GM15510 (cell line): ENCODE results near the gene BLTP1.

Experiments used
- POLR2A ChIP-seq: IDR thresholded peaks from 3 replicates; pipeline ENCODE4 v1.6.1; 2011; ENCODE audit warnings: borderline replicate concordance; ENCODE audit not compliant: insufficient read length; ENCODE audit errors: extremely low read depth

The BLTP1 gene

DNA sequence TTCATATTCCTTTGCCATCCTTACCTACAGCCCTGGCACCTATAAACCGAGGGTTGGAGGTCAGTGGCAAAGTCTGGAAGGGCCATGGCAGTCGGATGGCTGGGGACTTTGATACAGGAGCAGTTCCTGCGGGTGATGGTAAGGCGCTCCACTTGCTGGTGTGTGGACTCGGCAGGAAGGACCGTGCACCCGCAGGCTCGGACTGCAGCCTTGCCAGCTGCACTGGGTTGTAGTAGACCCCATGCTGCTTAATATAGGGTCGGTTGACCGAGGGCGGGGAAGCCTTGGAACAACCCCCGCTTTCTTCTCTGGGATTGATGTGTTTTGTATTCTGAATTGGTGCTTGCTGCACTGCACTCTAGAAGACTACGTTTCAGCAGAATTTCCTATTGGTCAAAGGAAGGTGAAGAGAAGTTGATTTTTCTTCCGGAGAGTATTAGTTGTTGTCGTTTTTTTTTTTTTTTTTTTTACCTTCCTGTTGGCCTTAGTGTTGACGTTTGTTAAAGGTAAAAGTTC lies 638 bp downstream of the BLTP1 start:
- TF ChIP-seq POLR2A: no peak

DNA sequence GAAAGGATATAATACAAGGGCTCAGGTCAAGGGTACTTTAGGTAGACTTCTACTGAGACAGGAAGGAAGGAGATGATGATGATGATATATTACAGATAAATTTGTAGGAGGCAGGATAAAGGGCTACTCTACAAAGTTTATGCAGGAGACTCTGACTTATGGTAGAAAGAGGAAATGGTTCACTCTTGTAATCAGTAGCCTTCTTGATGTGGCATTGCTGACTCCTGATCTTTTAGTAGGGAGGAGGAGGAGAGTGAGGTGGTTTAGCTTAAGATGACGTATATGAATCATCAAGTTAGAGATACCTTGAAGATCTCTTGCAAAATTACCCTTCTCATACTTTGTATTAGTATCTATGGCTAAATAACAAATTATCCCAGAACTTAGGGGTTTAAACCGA lies 4.7 kb downstream of the BLTP1 start:
- no peak for TF ChIP-seq POLR2A

DNA sequence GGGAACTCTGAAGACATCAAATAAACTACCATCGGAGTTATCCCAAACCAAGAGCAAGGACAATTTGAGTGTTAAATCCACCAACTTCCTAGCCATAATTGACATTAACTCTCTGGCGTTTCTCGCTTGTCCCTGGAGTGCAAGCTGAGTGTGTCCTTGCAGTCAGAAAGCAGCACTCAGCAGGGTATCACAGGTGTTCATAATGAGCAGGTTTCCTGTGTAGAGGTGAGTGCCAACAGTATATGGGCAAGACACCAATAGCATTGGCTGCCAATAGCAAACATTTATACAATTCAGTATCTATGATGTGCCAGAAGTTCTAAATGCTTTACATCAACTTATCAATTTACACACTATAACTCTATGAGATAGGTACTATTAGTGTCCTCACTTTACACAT lies 11.2 kb downstream of the BLTP1 start:
- no peak for TF ChIP-seq POLR2A

DNA sequence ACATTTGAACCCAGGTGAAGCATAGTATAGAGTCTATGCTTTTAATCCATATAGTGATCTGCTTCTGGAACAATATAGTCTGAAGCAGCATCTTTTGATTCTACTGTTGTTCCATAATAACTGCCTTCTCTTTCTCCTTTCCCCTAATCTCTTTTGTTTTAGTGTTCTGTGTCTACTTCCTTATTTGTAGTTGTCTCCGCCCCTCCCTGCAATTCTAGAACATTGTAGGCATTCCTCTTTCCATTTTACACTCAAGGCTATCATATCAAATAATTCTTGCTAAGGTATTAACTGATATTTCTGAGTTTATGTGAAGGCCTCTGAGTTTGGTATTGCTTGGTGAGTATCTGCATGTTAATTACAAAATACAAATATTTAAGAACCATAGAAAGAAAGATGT lies 11.6 kb downstream of the BLTP1 start:
- TF ChIP-seq POLR2A: no peak

DNA sequence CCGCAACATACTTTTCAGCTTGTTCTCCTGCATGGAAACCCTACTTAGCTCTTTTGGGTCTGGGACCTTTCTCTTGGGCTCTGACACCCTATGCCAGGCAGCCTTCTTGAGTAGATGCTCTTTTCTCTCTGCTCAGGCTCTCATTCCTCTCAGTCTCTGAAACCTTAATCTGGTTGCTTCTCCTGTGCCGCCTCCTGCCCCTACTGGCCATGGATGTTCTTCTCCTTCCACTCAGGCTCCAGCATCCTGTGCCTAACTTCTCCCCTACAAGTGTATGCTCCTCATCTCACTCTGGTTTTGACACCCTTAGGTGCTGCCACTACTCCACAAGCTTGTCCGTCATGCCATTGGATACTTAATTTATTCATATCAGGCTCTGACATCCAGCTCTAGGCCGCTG lies 15.2 kb downstream of the BLTP1 start:
- TF ChIP-seq POLR2A: no peak

DNA sequence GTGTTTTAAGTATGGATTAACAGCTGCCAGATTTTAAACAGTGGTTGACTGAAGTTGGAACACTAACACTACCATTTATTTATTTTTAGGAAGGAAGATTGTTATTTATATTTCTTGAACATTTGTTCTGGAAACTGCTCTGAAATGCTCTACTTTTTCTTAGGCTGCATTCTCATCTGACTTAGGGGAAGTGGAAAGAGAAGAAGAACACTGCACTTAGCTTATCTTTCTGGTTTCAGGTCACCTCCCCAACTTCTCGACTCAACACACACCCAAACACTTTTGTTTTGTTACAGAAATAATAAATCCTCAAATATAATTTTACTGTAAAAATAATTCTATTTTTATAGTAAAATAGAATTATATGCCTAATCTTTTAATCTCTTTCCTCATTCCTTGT lies 18.6 kb downstream of the BLTP1 start:
- TF ChIP-seq POLR2A: no peak

DNA sequence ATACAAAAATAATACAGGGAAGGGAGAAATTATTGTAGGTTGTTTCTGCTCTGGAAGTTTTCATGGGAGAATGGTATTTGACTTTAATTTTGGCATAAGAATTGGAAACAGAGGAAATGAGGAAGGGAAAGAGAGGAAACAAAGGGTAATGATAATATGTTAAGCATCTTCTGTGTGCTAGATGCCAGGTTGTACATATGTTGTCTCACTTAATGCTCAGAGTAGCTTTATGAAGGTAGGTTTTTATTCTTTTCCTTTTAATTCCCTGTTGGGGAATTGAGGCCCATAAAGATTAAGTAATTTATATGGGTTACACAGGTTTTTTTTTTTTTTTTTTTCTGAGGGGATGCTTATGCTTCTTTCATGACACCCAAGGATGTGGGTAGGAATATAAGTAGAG lies 19.2 kb downstream of the BLTP1 start:
- TF ChIP-seq POLR2A: no peak

DNA sequence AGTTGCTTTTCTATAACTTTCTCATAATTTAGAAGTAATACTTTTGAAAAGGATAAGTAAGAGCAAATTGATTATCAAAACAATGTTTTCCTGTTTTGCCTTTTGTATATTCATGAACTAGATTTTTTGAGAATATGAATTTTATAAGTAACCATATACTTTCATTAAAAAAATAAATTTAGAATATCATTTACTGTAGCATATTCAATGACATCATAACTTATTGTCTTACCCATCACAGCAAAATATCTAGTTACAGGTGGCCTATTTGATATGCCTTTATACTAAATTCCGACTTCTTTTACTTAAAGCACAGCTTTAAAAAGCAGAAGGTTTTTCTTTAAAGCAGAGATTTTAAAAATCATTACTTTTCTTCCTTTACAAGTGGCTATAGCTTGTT lies 20.1 kb downstream of the BLTP1 start:
- TF ChIP-seq POLR2A: no peak

DNA sequence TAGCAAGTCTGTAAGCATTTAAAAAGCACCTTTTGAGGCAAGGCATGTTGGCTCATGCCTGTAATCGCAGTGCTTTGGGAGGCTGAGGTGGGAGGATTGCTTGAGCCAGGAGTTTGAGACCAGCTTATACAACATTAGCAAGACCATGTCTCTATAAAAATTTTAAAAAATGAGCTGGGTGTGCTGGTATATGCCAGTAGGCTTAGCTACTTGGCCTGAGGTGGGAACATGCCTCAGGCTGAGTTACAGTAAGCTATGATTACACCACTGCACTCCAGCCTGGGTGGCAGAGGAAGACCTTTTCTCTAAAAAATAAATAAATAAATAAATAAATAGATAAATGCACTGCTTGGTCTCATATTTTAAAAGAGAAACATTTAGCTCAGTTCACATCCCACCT lies 26.8 kb downstream of the BLTP1 start:
- TF ChIP-seq POLR2A: no peak

DNA sequence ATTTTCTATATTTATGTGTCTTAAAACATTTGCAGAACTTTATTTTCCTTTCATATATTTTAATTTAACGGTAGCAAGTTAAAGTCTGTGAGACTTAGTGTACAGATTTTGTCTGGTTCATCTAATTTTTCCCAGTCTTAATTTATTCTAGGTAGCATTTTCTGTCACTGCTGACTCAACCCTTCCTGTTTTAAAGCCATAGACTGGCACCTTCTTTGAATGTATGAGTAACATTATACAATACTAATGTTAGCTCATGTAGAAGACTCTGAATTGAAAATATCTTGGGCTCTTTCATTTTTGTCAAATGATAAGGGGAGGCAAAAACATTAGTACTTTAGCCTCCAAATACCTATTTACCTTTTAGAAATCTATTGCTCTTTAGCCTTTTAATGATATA lies 43.6 kb downstream of the BLTP1 start:
- TF ChIP-seq POLR2A: no peak
